Astrocyte of the cerebellum (primary cell): Measurements from ENCODE around the gene ARID3B.

Source experiments
- DNase-seq: peaks from one replicate; pipeline ENCODE4 v3.0.0-alpha.2; 2011; ENCODE audit warnings: low read depth
- H3K4me3 ChIP-seq: 2 replicates; pipeline ENCODE4 v1.5.1; 2011; ENCODE audit warnings: mild to moderate bottlenecking, low read depth, low read length, moderate library complexity
- CTCF ChIP-seq: IDR thresholded peaks from 2 replicates; pipeline ENCODE4 v1.5.1; 2012; ENCODE audit warnings: low read length, low read depth, moderate library complexity, mild to moderate bottlenecking; ENCODE audit errors: missing control alignments
- in situ Hi-C: cut with HindIII; loops from 2 replicates; pipeline ENCODE4 v1.10.0; 2017; ENCODE audit warnings: low sequenced_read_pairs

The ARID3B gene

GRCh38 chr15:74548241-74548640 is 7.2 kb downstream of the ARID3B start:
- no peak overlapping the region for H3K4me3 ChIP-seq
- in situ Hi-C loops, result no loop called here
- TF ChIP-seq CTCF, result no peak
- DNase-seq, result no peak

- no peak for DNase-seq
These were observed 8.8 kb downstream of the ARID3B start for GRCh38 chr15:74549816-74550215.

GRCh38 chr15:74551714-74552113 is 10.7 kb downstream of the ARID3B start:
- H3K4me3 ChIP-seq, result no peak overlapping the region
- in situ Hi-C loops, result no loop called here
- TF ChIP-seq CTCF, result no peak
- no peak for DNase-seq

More at GRCh38 chr15:74549816-74550215, 8.8 kb downstream of the ARID3B start:
- no peak for TF ChIP-seq CTCF
- in situ Hi-C loops, result no loop called here
- H3K4me3 ChIP-seq, result no peak overlapping the region

GRCh38 chr15:74552773-74553441 is 11.9 kb downstream of the ARID3B start:
- no peak for DNase-seq
- in situ Hi-C loops, result no loop called here
- H3K4me3 ChIP-seq, result no peak overlapping the region
- TF ChIP-seq CTCF, result no peak

GRCh38 chr15:74555192-74555591 is 14.2 kb downstream of the ARID3B start:
- TF ChIP-seq CTCF, result no peak
- no peak overlapping the region for H3K4me3 ChIP-seq
- in situ Hi-C loops, result no loop called here
- no peak for DNase-seq

GRCh38 chr15:74558706-74559105 is 17.7 kb downstream of the ARID3B start:
- H3K4me3 ChIP-seq, result no peak overlapping the region
- in situ Hi-C loops, result no loop called here
- TF ChIP-seq CTCF, result no peak
- DNase-seq, result no peak
